SH-SY5Y (cell line): Measurements from ENCODE around the gene AFAP1L2.

Source experiments
- GATA2 ChIP-seq: IDR thresholded peaks from 2 replicates; pipeline ENCODE4 v1.6.1; 2011; ENCODE audit warnings: mild to moderate bottlenecking, low read depth, low read length
- GATA3 ChIP-seq: IDR thresholded peaks from 2 replicates; pipeline ENCODE4 v1.6.1; 2011; ENCODE audit warnings: low read depth, mild to moderate bottlenecking, low read length, moderate library complexity

GRCh38 chr10:114276671-114277070 is 127.6 kb downstream of the AFAP1L2 start:
- TF ChIP-seq GATA2 (no peak), GATA3 (no peak)
